Neural cell (in vitro differentiated cells): ENCODE measurements around the gene SYNE3. TPM values are rescaled to one million over a fixed set of nuclear protein-coding genes. Genes with fewer than 3 reads are reported as not detected.
A peak's percentile ranks its signal among the peaks of the same experiment; 100 is the strongest.

ENCODE experiments used
- H2AFZ ChIP-seq: fragments of 200-600, 300-800 bp; sonication (generic), shearing (Covaris generic); 2 replicates; pipeline ENCODE4 v1.6.0; 2014; ENCODE audit warnings: low read depth, mild to moderate bottlenecking, antibody characterized with exemption, low read length, moderate library complexity
- H3F3A ChIP-seq: fragments of 200-600 bp; shearing (Covaris generic); 2 replicates; pipeline ENCODE4 v1.6.1; 2016; ENCODE audit warnings: mild to moderate bottlenecking, moderate library complexity, mixed read lengths, antibody characterized with exemption, low read length; ENCODE audit not compliant: insufficient read depth, poor library complexity, severe bottlenecking
- H3K27ac ChIP-seq: fragments of 200-600, 300-800 bp; sonication (generic), shearing (Covaris generic); 2 replicates; pipeline ENCODE4 v1.5.1; 2014; ENCODE audit warnings: mild to moderate bottlenecking, low read length, moderate library complexity
- H3K27me3 ChIP-seq: fragments of 300-800, 200-600 bp; sonication (generic), shearing (Covaris generic); 2 replicates; pipeline ENCODE4 v1.6.0; 2014; ENCODE audit warnings: mild to moderate bottlenecking, low read depth, low read length, moderate library complexity; ENCODE audit not compliant: insufficient read depth
- H3K36me3 ChIP-seq: fragments of 300-800, 200-600 bp; sonication (generic), shearing (Covaris generic); 2 replicates; pipeline ENCODE4 v1.5.1; 2014; ENCODE audit warnings: mild to moderate bottlenecking, antibody characterized with exemption, low read length, moderate library complexity; ENCODE audit not compliant: insufficient read depth
- H3K4me2 ChIP-seq: fragments of 300-800, 200-600 bp; sonication (generic), shearing (Covaris generic); 2 replicates; pipeline ENCODE4 v1.6.0; 2014; ENCODE audit warnings: mild to moderate bottlenecking, low read length
- H3K4me3 ChIP-seq: fragments of 300-800, 200-600 bp; sonication (generic), shearing (Covaris generic); 2 replicates; pipeline ENCODE4 v1.5.1; 2014; ENCODE audit warnings: mild to moderate bottlenecking, low read length, moderate library complexity
- H3K79me2 ChIP-seq: fragments of 200-600 bp; shearing (Covaris generic); replicated peaks from 2 replicates; pipeline ENCODE4 v1.6.0; 2014; ENCODE audit warnings: mild to moderate bottlenecking, low read length, moderate library complexity; ENCODE audit not compliant: insufficient read depth
- H3K9ac ChIP-seq: fragments of 300-800, 200-600 bp; sonication (generic), shearing (Covaris generic); 2 replicates; pipeline ENCODE4 v1.6.1; 2016; ENCODE audit warnings: mild to moderate bottlenecking, low read length, mixed read lengths
- H3K9me2 ChIP-seq: fragments of 200-600 bp; shearing (Covaris generic); 2 replicates; pipeline ENCODE4 v1.6.1; 2016; ENCODE audit warnings: mild to moderate bottlenecking, low read length, mixed read lengths; ENCODE audit not compliant: insufficient read depth
- H3K9me3 ChIP-seq: fragments of 200-600, 300-800 bp; sonication (generic), shearing (Covaris generic); 2 replicates; pipeline ENCODE4 v1.6.1; 2016; ENCODE audit warnings: mild to moderate bottlenecking, mixed run types, low read length, moderate library complexity, mixed read lengths
- H4K20me1 ChIP-seq: fragments of 200-600 bp; shearing (Covaris generic); 2 replicates; pipeline ENCODE4 v1.6.1; 2016; ENCODE audit warnings: mild to moderate bottlenecking, mixed run types; ENCODE audit not compliant: insufficient read depth
- CTCF ChIP-seq: fragments of 450-650 bp; IDR thresholded peaks from 2 replicates; pipeline ENCODE4 v1.5.1; 2014; ENCODE audit warnings: antibody characterized with exemption, mild to moderate bottlenecking, moderate library complexity; ENCODE audit not compliant: poor library complexity, severe bottlenecking
- EP300 ChIP-seq: fragments of 450-650 bp; conservative IDR thresholded peaks from 2 replicates; pipeline ENCODE4 v1.6.1; 2014; ENCODE audit warnings: antibody characterized with exemption, mild to moderate bottlenecking, moderate library complexity; ENCODE audit not compliant: poor library complexity, severe bottlenecking
- MXI1 ChIP-seq: fragments of 450-650 bp; conservative IDR thresholded peaks from 2 replicates; pipeline ENCODE4 v1.6.1; 2014; ENCODE audit warnings: antibody characterized with exemption, mild to moderate bottlenecking; ENCODE audit not compliant: poor library complexity, severe bottlenecking
- REST ChIP-seq: IDR thresholded peaks from 2 replicates; pipeline ENCODE4 v1.6.1; 2012; ENCODE audit warnings: borderline replicate concordance
- SMC3 ChIP-seq: fragments of 450-650 bp; conservative IDR thresholded peaks from 2 replicates; pipeline ENCODE4 v1.6.1; 2014; ENCODE audit warnings: antibody characterized with exemption, mild to moderate bottlenecking, moderate library complexity; ENCODE audit not compliant: poor library complexity
- polyA plus RNA-seq: library from polyadenylated mRNA; depleted of rRNA; stranded (reverse); fragments of >200 nt; gene quantifications from 2 replicates; pipeline ENCODE4 v1.2.3, GENCODE V29; 2014

The SYNE3 gene
- polyA plus RNA-seq, 1 donor from 2014 or later: 0.35 TPM

GRCh38 chr14:95535226-95536021 is 19.0 kb upstream of the SYNE3 start:
- Histone ChIP-seq H3K27ac (peak overlapping the region; percentile 51), H4K20me1 (no peaks in the 10 kb centered on the region)

More at GRCh38 chr14:95535226-95536021, 19.0 kb upstream of the SYNE3 start:
- no peak overlapping the region for H2AFZ ChIP-seq
- H3K4me3 ChIP-seq: peak overlapping the region; percentile 90
- H3K9me2 ChIP-seq: no peaks in the 10 kb centered on the region
- H3K9me3 ChIP-seq: no peaks in the 10 kb centered on the region
- TF ChIP-seq EP300: no peak
- TF ChIP-seq MXI1: no peak
- TF ChIP-seq CTCF: no peak
- TF ChIP-seq SMC3: peak; percentile 36
- peak; percentile 65 for TF ChIP-seq REST
- peak overlapping the region; percentile 74 for H3K4me2 ChIP-seq
- peaks cover 4% of the 10 kb centered on the region for H3F3A ChIP-seq
- no peaks in the 10 kb centered on the region for H3K36me3 ChIP-seq
- peak overlapping the region; percentile 74 for H3K9ac ChIP-seq
- no peaks in the 10 kb centered on the region for H3K27me3 ChIP-seq
- peaks cover 83% of the 10 kb centered on the region for H3K79me2 ChIP-seq
